GM12874 (cell line): ENCODE data around the gene TM6SF1.

ENCODE experiments used
- CTCF ChIP-seq: IDR thresholded peaks from 2 replicates; pipeline ENCODE4 v1.5.1; 2011; ENCODE audit warnings: low read depth, mild to moderate bottlenecking, control low read depth, low read length, moderate library complexity; ENCODE audit not compliant: insufficient read depth

TM6SF1 gene

GRCh38 chr15:83178390-83178789 is 70.9 kb downstream of the TM6SF1 start:
- TF ChIP-seq CTCF: no peak

GRCh38 chr15:83178869-83179325 is 71.5 kb downstream of the TM6SF1 start:
- no peak for TF ChIP-seq CTCF

GRCh38 chr15:83185561-83185960 is 78.1 kb downstream of the TM6SF1 start:
- TF ChIP-seq CTCF: no peak
